DOHH2 (cell line): ENCODE results near the gene DDAH2.

Experiments
- CTCF ChIP-seq: fragments of 200-600 bp; sonication (generic); IDR thresholded peaks from one replicate; pipeline ENCODE4 v1.5.1; 2014; ENCODE audit warnings: antibody characterized with exemption, mild to moderate bottlenecking, low read depth, low read length; ENCODE audit not compliant: poor library complexity, severe bottlenecking
- EZH2phosphoT487 ChIP-seq: fragments of 200-600 bp; sonication (generic); IDR thresholded peaks from 2 replicates; pipeline ENCODE4 v1.6.1; 2017; ENCODE audit warnings: borderline replicate concordance, mild to moderate bottlenecking, antibody characterized with exemption, low read length, moderate library complexity, mixed read lengths

DNA sequence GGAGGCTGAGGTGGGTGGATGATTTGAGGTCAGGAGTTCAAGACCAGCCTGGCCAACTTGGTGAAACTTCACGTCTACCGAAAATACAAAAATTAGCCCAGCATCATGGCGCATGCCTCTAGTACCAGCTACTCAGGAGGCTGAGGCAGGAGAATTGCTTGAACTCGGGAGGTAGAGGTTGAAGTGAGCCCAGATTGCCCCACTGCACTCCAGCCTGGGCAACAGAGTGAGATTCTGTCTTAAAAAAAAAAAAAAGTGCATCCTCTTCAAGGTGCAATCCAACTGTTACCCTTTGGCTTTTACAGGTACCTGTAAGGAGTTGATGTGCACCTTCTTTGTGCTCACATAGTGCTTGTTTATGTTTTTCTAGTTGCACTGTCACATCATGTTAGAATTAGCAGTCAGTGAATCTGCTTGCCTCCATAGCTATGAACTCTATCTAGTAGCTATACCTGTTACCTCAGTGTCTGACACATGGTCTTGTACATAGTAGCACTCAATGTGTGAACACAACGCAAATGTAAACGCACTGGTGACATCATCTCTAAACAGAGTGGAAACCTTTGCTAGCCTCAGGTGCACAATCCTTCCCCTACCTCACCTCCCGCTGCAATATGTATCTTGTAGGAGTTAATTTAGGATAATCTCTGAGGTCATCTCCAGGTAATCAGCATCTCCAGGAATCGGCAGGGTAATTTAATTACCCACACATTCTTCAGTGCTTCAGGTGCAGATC lies 20.4 kb upstream of the DDAH2 start:
- no peak for TF ChIP-seq CTCF
- no peak for TF ChIP-seq EZH2phosphoT487
